HepG2 (cell line): ENCODE data around the gene HIGD1A. TPM values are rescaled to one million over a fixed set of nuclear protein-coding genes. Genes with fewer than 3 reads are reported as not detected.

Experiments used
- DR1 ChIP-seq: sonication (generic); formaldehyde crosslinking; IDR thresholded peaks from 2 replicates; pipeline ENCODE4 v1.8.0; 2021; ENCODE audit warnings: mild to moderate bottlenecking, missing genetic modification reagents, inconsistent platforms
- ZNF274 ChIP-seq: sonication (generic); formaldehyde crosslinking; IDR thresholded peaks from 2 replicates; pipeline ENCODE4 v1.5.1; 2020; ENCODE audit warnings: mild to moderate bottlenecking, missing genetic modification reagents
- ZNF883 ChIP-seq: sonication (generic); formaldehyde crosslinking; IDR thresholded peaks from 2 replicates; pipeline ENCODE4 v1.5.1; 2020; ENCODE audit warnings: mild to moderate bottlenecking, missing genetic modification reagents; ENCODE audit errors: not compliant biosample characterization
- polyA plus RNA-seq, 8 experiments: library from polyadenylated mRNA; depleted of rRNA in 3 of 8; stranded (reverse) in 7 of 8; unstranded in 1 of 8; fragments of >200 nt; fragmentation: Illumina TruSeq in 4 of 8; extraction: Trizol in 4 of 8; gene quantifications; 2 replicates each; pipeline versions ENCODE4 v1.2.1 to v1.2.3, GENCODE V29; 2011 to 2016; ENCODE audit warnings: low read depth in 4 of 8, missing spikeins in 1 of 8, mixed read lengths in 1 of 8; ENCODE audit not compliant: insufficient read depth in 1 of 8
- total RNA-seq, 5 experiments: library from RNA; depleted of rRNA; stranded (reverse); fragments of >200 nt; fragmentation: Illumina TruSeq; extraction: Trizol; gene quantifications; 2 replicates each; pipeline ENCODE4 v1.2.3, GENCODE V29; 2016; ENCODE audit warnings: low read depth in 1 of 5
- TF ChIP-seq, protein P1 (sequence below), 2 experiments: fragments of 450-650 bp in 1 of 2; sonication (generic) in 1 of 2; formaldehyde crosslinking in 1 of 2; IDR thresholded peaks; 2 replicates each; pipeline versions ENCODE4 v1.6.1 to v1.8.0; 2016 to 2022; ENCODE audit warnings: antibody characterized with exemption in 1 of 2, mild to moderate bottlenecking in 1 of 2, missing genetic modification reagents in 1 of 2
- TF ChIP-seq, protein P2 (sequence below): sonication (generic); formaldehyde crosslinking; conservative IDR thresholded peaks from 2 replicates; pipeline ENCODE4 v1.4.0; 2020; ENCODE audit warnings: missing genetic modification reagents
- TF ChIP-seq, protein P3 (sequence below): sonication (generic); formaldehyde crosslinking; IDR thresholded peaks from 2 replicates; pipeline ENCODE4 v1.8.0; 2022; ENCODE audit warnings: mild to moderate bottlenecking, missing genetic modification reagents; ENCODE audit not compliant: insufficient replicate concordance
- TF ChIP-seq, protein P4 (sequence below): IDR thresholded peaks from 2 replicates; pipeline ENCODE4 v1.4.0; 2020; ENCODE audit warnings: mild to moderate bottlenecking, missing genetic modification reagents
- TF ChIP-seq, protein P5 (sequence below): sonication (generic); formaldehyde crosslinking; IDR thresholded peaks from 2 replicates; pipeline ENCODE4 v1.8.0; 2022; ENCODE audit warnings: mild to moderate bottlenecking, missing genetic modification reagents, moderate library complexity

The HIGD1A gene
- total and polyA plus RNA-seq, 2 of the 13 experiments (the other 11 are each of a cell fraction or from before 2014, with no cell fraction given): 222 to 253 TPM

DNA sequence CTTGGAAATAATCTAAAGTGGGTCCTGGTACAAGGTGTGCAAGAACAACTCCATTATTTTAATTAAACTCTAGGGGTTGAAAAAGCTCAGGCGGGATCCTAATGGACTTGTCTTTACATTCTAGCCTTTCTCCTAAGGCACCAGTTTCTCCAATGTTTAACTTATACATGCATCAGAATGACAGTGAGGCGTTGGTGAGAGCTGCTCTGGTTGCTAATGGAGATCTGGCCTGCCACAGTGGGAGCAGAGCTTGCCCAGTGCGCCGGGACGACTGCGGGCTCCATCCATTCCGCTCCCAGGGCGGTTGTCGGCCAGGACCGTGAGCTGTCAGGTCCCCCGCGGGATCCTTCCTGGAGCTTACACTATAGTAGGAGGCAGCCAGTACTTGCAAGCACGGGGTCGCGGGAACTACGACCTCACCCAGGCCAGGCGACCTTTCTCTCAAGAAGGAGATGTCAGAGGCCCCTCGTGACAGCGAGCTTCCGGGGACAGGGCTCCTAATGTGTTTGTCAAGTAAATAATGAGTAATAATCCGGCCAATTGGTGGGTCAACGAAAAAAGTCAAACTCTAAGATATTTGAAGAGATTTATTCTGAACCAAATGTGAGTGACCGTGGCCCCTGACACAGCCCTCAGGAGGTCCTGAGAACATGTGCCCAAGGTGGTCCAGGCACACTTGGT lies 991 bp upstream of the HIGD1A start (continued):
- TF ChIP-seq ZNF883 (peak; percentile 50), DR1 (CRISPR knock-in tag) (no peak), ZNF274 (CRISPR knock-in tag) (peak; percentile 49; the same call in 1 of the 2 replicates)
- TF ChIP-seq, protein P1, sequence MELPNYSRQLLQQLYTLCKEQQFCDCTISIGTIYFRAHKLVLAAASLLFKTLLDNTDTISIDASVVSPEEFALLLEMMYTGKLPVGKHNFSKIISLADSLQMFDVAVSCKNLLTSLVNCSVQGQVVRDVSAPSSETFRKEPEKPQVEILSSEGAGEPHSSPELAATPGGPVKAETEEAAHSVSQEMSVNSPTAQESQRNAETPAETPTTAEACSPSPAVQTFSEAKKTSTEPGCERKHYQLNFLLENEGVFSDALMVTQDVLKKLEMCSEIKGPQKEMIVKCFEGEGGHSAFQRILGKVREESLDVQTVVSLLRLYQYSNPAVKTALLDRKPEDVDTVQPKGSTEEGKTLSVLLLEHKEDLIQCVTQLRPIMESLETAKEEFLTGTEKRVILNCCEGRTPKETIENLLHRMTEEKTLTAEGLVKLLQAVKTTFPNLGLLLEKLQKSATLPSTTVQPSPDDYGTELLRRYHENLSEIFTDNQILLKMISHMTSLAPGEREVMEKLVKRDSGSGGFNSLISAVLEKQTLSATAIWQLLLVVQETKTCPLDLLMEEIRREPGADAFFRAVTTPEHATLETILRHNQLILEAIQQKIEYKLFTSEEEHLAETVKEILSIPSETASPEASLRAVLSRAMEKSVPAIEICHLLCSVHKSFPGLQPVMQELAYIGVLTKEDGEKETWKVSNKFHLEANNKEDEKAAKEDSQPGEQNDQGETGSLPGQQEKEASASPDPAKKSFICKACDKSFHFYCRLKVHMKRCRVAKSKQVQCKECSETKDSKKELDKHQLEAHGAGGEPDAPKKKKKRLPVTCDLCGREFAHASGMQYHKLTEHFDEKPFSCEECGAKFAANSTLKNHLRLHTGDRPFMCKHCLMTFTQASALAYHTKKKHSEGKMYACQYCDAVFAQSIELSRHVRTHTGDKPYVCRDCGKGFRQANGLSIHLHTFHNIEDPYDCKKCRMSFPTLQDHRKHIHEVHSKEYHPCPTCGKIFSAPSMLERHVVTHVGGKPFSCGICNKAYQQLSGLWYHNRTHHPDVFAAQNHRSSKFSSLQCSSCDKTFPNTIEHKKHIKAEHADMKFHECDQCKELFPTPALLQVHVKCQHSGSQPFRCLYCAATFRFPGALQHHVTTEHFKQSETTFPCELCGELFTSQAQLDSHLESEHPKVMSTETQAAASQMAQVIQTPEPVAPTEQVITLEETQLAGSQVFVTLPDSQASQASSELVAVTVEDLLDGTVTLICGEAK (IDR thresholded peaks at IDR 0.05): no peak
- TF ChIP-seq, protein P1 (CRISPR knock-in tag; IDR thresholded peaks at IDR 0.05): peak; percentile 57
- TF ChIP-seq, protein P2, sequence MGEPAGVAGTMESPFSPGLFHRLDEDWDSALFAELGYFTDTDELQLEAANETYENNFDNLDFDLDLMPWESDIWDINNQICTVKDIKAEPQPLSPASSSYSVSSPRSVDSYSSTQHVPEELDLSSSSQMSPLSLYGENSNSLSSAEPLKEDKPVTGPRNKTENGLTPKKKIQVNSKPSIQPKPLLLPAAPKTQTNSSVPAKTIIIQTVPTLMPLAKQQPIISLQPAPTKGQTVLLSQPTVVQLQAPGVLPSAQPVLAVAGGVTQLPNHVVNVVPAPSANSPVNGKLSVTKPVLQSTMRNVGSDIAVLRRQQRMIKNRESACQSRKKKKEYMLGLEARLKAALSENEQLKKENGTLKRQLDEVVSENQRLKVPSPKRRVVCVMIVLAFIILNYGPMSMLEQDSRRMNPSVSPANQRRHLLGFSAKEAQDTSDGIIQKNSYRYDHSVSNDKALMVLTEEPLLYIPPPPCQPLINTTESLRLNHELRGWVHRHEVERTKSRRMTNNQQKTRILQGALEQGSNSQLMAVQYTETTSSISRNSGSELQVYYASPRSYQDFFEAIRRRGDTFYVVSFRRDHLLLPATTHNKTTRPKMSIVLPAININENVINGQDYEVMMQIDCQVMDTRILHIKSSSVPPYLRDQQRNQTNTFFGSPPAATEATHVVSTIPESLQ: no peak
- TF ChIP-seq, protein P3, sequence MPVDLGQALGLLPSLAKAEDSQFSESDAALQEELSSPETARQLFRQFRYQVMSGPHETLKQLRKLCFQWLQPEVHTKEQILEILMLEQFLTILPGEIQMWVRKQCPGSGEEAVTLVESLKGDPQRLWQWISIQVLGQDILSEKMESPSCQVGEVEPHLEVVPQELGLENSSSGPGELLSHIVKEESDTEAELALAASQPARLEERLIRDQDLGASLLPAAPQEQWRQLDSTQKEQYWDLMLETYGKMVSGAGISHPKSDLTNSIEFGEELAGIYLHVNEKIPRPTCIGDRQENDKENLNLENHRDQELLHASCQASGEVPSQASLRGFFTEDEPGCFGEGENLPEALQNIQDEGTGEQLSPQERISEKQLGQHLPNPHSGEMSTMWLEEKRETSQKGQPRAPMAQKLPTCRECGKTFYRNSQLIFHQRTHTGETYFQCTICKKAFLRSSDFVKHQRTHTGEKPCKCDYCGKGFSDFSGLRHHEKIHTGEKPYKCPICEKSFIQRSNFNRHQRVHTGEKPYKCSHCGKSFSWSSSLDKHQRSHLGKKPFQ: no peak
- TF ChIP-seq, protein P4, sequence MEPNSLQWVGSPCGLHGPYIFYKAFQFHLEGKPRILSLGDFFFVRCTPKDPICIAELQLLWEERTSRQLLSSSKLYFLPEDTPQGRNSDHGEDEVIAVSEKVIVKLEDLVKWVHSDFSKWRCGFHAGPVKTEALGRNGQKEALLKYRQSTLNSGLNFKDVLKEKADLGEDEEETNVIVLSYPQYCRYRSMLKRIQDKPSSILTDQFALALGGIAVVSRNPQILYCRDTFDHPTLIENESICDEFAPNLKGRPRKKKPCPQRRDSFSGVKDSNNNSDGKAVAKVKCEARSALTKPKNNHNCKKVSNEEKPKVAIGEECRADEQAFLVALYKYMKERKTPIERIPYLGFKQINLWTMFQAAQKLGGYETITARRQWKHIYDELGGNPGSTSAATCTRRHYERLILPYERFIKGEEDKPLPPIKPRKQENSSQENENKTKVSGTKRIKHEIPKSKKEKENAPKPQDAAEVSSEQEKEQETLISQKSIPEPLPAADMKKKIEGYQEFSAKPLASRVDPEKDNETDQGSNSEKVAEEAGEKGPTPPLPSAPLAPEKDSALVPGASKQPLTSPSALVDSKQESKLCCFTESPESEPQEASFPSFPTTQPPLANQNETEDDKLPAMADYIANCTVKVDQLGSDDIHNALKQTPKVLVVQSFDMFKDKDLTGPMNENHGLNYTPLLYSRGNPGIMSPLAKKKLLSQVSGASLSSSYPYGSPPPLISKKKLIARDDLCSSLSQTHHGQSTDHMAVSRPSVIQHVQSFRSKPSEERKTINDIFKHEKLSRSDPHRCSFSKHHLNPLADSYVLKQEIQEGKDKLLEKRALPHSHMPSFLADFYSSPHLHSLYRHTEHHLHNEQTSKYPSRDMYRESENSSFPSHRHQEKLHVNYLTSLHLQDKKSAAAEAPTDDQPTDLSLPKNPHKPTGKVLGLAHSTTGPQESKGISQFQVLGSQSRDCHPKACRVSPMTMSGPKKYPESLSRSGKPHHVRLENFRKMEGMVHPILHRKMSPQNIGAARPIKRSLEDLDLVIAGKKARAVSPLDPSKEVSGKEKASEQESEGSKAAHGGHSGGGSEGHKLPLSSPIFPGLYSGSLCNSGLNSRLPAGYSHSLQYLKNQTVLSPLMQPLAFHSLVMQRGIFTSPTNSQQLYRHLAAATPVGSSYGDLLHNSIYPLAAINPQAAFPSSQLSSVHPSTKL: peak; percentile 93
- TF ChIP-seq, protein P5, sequence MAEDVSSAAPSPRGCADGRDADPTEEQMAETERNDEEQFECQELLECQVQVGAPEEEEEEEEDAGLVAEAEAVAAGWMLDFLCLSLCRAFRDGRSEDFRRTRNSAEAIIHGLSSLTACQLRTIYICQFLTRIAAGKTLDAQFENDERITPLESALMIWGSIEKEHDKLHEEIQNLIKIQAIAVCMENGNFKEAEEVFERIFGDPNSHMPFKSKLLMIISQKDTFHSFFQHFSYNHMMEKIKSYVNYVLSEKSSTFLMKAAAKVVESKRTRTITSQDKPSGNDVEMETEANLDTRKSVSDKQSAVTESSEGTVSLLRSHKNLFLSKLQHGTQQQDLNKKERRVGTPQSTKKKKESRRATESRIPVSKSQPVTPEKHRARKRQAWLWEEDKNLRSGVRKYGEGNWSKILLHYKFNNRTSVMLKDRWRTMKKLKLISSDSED: no peak
